ENCODE data around the gene ARHGAP42. TPM values are rescaled to one million over a fixed set of nuclear protein-coding genes. Genes with fewer than 3 reads are reported as not detected.

ARHGAP42 gene
- 12.8 and 16.1 TPM in 2 replicates for total RNA-seq

GRCh38 chr11:100687054-100687629, at the start of gene ARHGAP42:
Gene ARHGAP42, plus strand, starts transcription at chr11:100687288. Its CDS starts 391 bp downstream, at chr11:100687679.

Small RNAs within 50 kb of the gene (small RNA-seq; reads per million reads assigned to genes)
- not detected for gene RN7SL222P

Measured in hair follicle dermal papilla cell (primary cell).